GM11168 (cell line): ENCODE data around the gene MCHR1.

ENCODE experiments used
- in situ Hi-C: fragments of 300-500 bp; cut with MboI; formaldehyde crosslinking; loops from one replicate; pipeline ENCODE4 v1.12.0; 2022; ENCODE audit warnings: low sequenced_read_pairs; ENCODE audit not compliant: unreplicated experiment

Gene MCHR1, protein sequence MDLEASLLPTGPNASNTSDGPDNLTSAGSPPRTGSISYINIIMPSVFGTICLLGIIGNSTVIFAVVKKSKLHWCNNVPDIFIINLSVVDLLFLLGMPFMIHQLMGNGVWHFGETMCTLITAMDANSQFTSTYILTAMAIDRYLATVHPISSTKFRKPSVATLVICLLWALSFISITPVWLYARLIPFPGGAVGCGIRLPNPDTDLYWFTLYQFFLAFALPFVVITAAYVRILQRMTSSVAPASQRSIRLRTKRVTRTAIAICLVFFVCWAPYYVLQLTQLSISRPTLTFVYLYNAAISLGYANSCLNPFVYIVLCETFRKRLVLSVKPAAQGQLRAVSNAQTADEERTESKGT

GRCh38 chr22:40679249-40679963, at the start of gene MCHR1:
TSS of gene MCHR1 (plus strand) at chr22:40679484. CDS start at chr22:40679653, 169 bp downstream.
- in situ Hi-C loops, result no loop called here

DNA sequence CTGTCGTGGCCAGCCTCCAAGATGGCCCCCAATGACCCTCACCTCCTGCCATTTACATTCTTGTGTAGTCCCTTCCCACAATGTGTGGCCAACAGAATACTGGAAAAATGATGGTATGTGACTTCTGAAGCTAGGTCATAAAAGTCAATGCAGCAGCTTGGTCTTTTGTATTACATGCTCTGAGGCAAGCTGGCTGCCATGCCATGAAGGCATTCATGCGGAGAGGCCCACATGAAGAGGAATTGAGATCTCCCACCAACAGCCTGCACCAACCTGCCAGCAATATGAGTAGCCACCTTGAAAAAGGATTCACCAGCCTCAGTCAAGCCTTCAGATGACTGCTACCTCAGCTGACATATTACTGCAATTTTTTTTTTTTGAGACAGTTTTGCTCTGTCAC, 47.4 kb upstream of the MCHR1 start:
- in situ Hi-C loops, result no loop called here

DNA sequence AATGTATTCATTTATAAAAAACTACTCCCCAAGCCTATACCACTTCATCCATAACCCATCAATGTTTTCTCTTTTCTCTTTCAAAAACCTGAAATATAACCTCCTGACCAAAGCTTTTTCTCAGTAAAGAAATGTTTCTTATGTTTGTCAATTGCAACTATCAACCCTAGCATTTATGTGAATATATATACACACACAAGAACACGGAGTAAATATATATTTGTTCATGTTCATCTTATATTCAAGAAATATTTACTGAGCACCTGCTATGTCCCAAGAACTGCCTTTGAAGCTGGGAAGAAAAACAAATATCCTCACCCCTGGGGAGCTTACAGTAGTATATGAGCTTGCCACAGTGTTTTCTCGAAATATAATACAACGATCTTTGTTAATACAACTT, 46.2 kb upstream of the MCHR1 start:
- in situ Hi-C loops, result no loop called here

DNA sequence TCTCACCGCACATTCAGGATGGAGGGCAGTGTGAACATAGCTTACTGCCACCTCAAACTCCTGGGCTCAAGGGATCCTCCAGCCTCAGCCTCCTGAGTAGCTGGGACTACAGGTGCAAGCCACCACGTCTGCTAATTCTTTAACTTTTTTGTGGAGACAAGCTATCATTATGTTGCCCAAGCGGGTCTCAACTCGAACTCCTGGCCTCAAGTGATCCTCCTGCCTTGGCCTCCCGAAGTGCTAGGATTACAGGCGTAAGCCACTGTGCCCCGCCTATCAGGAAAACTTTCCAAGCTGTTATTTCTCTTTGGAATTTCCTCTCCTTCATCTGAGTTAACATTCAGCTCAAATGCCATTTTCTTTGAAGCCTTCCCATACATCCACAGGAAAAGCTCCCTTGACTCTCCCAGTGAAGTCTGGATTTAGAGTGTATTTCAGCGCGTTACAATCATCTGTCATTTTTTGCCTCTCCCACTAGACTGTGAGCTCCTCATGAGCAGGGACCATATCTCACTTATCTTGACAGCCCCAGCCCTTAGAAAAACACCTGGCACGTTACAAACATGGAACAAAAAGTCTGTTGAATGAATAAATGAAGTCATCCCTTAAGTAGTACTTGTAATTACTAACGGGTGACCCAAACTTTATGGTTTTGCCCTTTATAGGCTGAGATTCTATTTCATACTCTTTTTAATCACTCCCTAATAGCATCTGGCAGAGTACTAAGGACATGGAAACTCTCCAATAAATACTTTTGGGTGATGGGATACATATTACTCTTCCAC, 45.0 kb upstream of the MCHR1 start:
- in situ Hi-C loops, result no loop called here

GRCh38 chr22:40635043-40635939, 44.0 kb upstream of the MCHR1 start:
- in situ Hi-C loops, result no loop called here

GRCh38 chr22:40635940-40636379, 43.3 kb upstream of the MCHR1 start:
- in situ Hi-C loops, result no loop called here

GRCh38 chr22:40636380-40637182, 42.7 kb upstream of the MCHR1 start, which contains the start of gene MRTFA:
TSS of gene MRTFA (minus strand) at chr22:40636719.
- in situ Hi-C loops, result no loop called here

- in situ Hi-C loops, result no loop called here
These were observed 41.8 kb upstream of the MCHR1 start for GRCh38 chr22:40637183-40638150.

GRCh38 chr22:40638261-40638660, 41.0 kb upstream of the MCHR1 start:
- in situ Hi-C loops, result no loop called here

GRCh38 chr22:40641269-40641668, 38.0 kb upstream of the MCHR1 start:
- in situ Hi-C loops, result loop anchor here (10.0 kb wide), 1 partner anchor 196 kb away; no protein-coding TSS in a partner anchor

GRCh38 chr22:40642316-40642715, 37.0 kb upstream of the MCHR1 start:
- in situ Hi-C loops, result loop anchor here (10.0 kb wide), 1 partner anchor 198 kb away; no protein-coding TSS in a partner anchor

- in situ Hi-C loops, result loop anchor here (5.0 to 10.0 kb wide), 2 partner anchors 113 to 201 kb away; no protein-coding TSS in a partner anchor
These were observed 33.6 kb upstream of the MCHR1 start for GRCh38 chr22:40645579-40646197.

- in situ Hi-C loops, result loop anchor here (5.0 to 10.0 kb wide), 2 partner anchors 116 to 204 kb away; no protein-coding TSS in a partner anchor
These were observed 30.9 kb upstream of the MCHR1 start for GRCh38 chr22:40648386-40648785.

- in situ Hi-C loops, result no loop called here
These were observed 28.2 kb upstream of the MCHR1 start for GRCh38 chr22:40651057-40651456.

- in situ Hi-C loops, result no loop called here
These were observed 27.5 kb upstream of the MCHR1 start for GRCh38 chr22:40651563-40652501.

GRCh38 chr22:40653361-40653760, 25.9 kb upstream of the MCHR1 start:
- in situ Hi-C loops, result no loop called here
